HL-60 (cell line): ENCODE results near the gene ZNF627.

ENCODE experiments used
- DNase-seq, 2 experiments: peaks; one replicate each; pipeline ENCODE4 v3.0.0-alpha.2; 2010 to 2020; ENCODE audit warnings: low read depth in 1 of 2, low spot score in 1 of 2
- H3K27ac ChIP-seq: fragments of 250-450 bp; sonication (Bioruptor Pico); replicated peaks from 2 replicates; pipeline ENCODE4 v1.5.1; 2020; ENCODE audit warnings: mild to moderate bottlenecking, moderate library complexity
- H3K27me3 ChIP-seq: fragments of 250-450 bp; sonication (Bioruptor Pico); 2 replicates; pipeline ENCODE4 v1.5.1; 2021; ENCODE audit warnings: mild to moderate bottlenecking, moderate library complexity; ENCODE audit not compliant: insufficient read depth, poor library complexity, severe bottlenecking
- H3K4me3 ChIP-seq: replicated peaks from 2 replicates; pipeline ENCODE4 v1.5.1; 2011; ENCODE audit warnings: mild to moderate bottlenecking, control low read depth, low read length; ENCODE audit not compliant: insufficient read depth
- GABPA ChIP-seq: IDR thresholded peaks from 2 replicates; pipeline ENCODE4 v1.6.1; 2012; ENCODE audit warnings: low read depth
- POLR2AphosphoS5 ChIP-seq: IDR thresholded peaks from 2 replicates; pipeline ENCODE4 v1.6.1; 2012; ENCODE audit warnings: low read depth
- SPI1 ChIP-seq: IDR thresholded peaks from 2 replicates; pipeline ENCODE4 v1.6.1; 2012; ENCODE audit warnings: low read depth, mild to moderate bottlenecking, borderline replicate concordance
- TF ChIP-seq, protein P1 (sequence below): IDR thresholded peaks from 2 replicates; pipeline ENCODE4 v1.6.1; 2012; ENCODE audit warnings: low read depth; ENCODE audit not compliant: insufficient replicate concordance
- TF ChIP-seq, protein P2 (sequence below): IDR thresholded peaks from one replicate; pipeline ENCODE4 v1.5.1; 2011; ENCODE audit warnings: low read length, control low read depth, inconsistent platforms; ENCODE audit not compliant: insufficient read depth

The ZNF627 gene

DNA sequence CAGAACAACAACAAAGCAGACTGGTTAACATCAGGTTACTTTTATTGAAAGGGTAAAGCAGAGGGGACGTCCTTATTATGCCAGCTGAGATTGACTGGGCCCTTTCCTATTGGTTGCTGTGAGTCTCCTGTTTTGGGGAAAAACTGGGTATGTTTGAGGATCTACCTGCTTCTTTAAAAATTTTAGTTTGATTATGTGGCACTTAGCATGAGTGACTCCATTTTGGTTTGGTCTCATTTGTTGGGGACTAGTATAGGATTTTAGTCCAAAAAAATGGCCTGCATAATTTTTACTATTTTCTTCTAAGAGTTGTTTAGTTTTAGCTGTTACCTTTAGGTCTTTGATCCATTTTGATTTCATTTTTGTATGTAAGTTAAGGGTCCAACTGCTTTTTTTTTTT, 14.4 kb downstream of the ZNF627 start:
- Histone ChIP-seq H3K27ac (no peak overlapping the region), H3K27me3 (no peaks in the 10 kb centered on the region), H3K4me3 (no peak overlapping the region)
- TF ChIP-seq SPI1: no peak
- no peak for TF ChIP-seq GABPA
- TF ChIP-seq, protein P1, sequence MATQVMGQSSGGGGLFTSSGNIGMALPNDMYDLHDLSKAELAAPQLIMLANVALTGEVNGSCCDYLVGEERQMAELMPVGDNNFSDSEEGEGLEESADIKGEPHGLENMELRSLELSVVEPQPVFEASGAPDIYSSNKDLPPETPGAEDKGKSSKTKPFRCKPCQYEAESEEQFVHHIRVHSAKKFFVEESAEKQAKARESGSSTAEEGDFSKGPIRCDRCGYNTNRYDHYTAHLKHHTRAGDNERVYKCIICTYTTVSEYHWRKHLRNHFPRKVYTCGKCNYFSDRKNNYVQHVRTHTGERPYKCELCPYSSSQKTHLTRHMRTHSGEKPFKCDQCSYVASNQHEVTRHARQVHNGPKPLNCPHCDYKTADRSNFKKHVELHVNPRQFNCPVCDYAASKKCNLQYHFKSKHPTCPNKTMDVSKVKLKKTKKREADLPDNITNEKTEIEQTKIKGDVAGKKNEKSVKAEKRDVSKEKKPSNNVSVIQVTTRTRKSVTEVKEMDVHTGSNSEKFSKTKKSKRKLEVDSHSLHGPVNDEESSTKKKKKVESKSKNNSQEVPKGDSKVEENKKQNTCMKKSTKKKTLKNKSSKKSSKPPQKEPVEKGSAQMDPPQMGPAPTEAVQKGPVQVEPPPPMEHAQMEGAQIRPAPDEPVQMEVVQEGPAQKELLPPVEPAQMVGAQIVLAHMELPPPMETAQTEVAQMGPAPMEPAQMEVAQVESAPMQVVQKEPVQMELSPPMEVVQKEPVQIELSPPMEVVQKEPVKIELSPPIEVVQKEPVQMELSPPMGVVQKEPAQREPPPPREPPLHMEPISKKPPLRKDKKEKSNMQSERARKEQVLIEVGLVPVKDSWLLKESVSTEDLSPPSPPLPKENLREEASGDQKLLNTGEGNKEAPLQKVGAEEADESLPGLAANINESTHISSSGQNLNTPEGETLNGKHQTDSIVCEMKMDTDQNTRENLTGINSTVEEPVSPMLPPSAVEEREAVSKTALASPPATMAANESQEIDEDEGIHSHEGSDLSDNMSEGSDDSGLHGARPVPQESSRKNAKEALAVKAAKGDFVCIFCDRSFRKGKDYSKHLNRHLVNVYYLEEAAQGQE: no peak
- TF ChIP-seq POLR2AphosphoS5: no peak
- TF ChIP-seq, protein P2, sequence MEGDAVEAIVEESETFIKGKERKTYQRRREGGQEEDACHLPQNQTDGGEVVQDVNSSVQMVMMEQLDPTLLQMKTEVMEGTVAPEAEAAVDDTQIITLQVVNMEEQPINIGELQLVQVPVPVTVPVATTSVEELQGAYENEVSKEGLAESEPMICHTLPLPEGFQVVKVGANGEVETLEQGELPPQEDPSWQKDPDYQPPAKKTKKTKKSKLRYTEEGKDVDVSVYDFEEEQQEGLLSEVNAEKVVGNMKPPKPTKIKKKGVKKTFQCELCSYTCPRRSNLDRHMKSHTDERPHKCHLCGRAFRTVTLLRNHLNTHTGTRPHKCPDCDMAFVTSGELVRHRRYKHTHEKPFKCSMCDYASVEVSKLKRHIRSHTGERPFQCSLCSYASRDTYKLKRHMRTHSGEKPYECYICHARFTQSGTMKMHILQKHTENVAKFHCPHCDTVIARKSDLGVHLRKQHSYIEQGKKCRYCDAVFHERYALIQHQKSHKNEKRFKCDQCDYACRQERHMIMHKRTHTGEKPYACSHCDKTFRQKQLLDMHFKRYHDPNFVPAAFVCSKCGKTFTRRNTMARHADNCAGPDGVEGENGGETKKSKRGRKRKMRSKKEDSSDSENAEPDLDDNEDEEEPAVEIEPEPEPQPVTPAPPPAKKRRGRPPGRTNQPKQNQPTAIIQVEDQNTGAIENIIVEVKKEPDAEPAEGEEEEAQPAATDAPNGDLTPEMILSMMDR: no peak
- DNase-seq: no peak

DNA sequence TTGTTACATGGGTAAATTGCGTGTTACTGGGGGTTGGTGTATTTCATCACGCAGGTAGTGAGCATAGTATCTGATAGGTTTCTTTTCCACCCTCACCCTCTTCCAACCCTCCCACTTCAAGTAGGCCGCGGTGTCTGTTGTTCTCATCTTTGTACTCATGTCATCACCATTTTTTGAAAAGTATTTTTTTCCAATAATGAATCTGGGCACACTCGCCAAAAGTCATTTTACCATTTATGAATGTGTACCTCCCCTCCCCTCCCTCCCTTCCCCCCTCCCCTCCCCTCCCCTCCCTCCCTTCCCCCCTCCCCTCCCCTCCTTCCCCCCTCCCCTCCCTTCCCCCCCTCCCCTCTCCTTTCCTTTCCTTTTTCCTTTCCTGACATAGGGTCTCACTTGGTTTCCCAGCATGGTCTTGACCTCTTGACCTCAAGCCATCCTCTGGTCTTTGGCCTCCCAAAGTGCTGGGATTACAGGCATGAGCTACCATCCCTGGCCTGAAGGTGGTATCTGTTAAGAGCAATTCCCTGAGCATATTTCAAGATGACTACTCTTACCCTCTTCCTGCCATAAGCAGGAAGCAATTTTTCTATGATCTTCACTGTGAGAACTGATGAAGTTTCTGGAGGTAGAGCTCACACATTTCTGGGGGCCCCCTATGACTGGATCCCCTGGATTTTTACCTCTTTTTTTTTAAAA, 15.7 kb downstream of the ZNF627 start:
- H3K27ac ChIP-seq: no peak overlapping the region
- DNase-seq: no peak
- TF ChIP-seq, protein P2: no peak
- TF ChIP-seq, protein P1: no peak
- TF ChIP-seq GABPA (no peak), POLR2AphosphoS5 (no peak), SPI1 (no peak)
- H3K4me3 ChIP-seq: no peak overlapping the region
- H3K27me3 ChIP-seq: no peaks in the 10 kb centered on the region

GRCh38 chr19:11617180-11618062, 20.1 kb downstream of the ZNF627 start:
- no peaks in the 10 kb centered on the region for H3K27me3 ChIP-seq
- no peak overlapping the region for H3K27ac ChIP-seq
- DNase-seq: no peak
- no peak overlapping the region for H3K4me3 ChIP-seq
- TF ChIP-seq, protein P1: no peak
- TF ChIP-seq, protein P2: no peak
- TF ChIP-seq SPI1: no peak
- no peak for TF ChIP-seq POLR2AphosphoS5
- TF ChIP-seq GABPA: no peak
